ENCODE data around the gene BTBD2.

The BTBD2 gene

GRCh38 chr19:2057484-2058469, 42.3 kb upstream of the BTBD2 start:
- Histone ChIP-seq H3K4me2 (ENCODE audit: low read depth, low read length, poor library complexity, severe bottlenecking) (peak overlapping the region; percentile 65), H3F3A (ENCODE audit: low read depth) (no peaks in the 10 kb centered on the region), H2AFZ (ENCODE audit: low read length) (no peak overlapping the region), H3K4me3 (ENCODE audit: low read length, poor library complexity, severe bottlenecking) (peak overlapping the region; percentile 63), H4K20me1 (ENCODE audit: insufficient read depth, low read length, poor library complexity, severe bottlenecking) (no peaks in the 10 kb centered on the region), H3K79me2 (ENCODE audit: insufficient read depth, low read length) (peaks cover 49% of the 10 kb centered on the region), H3K36me3 (ENCODE audit: insufficient read depth, low read length) (no peaks in the 10 kb centered on the region), H3K4me1 (ENCODE audit: insufficient read depth, low read length, poor library complexity, severe bottlenecking) (peaks cover 55% of the 10 kb centered on the region), H3K9ac (ENCODE audit: low read depth, low read length, poor library complexity, severe bottlenecking) (peak overlapping the region; percentile 68), H3K27me3 (ENCODE audit: insufficient read depth, low read length, poor library complexity, severe bottlenecking) (no peaks in the 10 kb centered on the region), H3K9me3 (ENCODE audit: insufficient read depth, low read depth, low read length) (no peaks in the 10 kb centered on the region), H3K9me2 (replicated peaks; ENCODE audit: low read depth, low read length) (no peaks in the 10 kb centered on the region)
- TF ChIP-seq EZH2phosphoT487 (IDR thresholded peaks at IDR 0.05; ENCODE audit: borderline replicate concordance) (no peak), CTCF (conservative IDR thresholded peaks at IDR 0.05; ENCODE audit: low read length) (no peak)

- no peaks in the 10 kb centered on the region for H3F3A ChIP-seq (ENCODE audit: low read depth)
- H3K9me2 ChIP-seq (replicated peaks; ENCODE audit: low read depth, low read length), result no peaks in the 10 kb centered on the region
- TF ChIP-seq EZH2phosphoT487 (IDR thresholded peaks at IDR 0.05; ENCODE audit: borderline replicate concordance) (no peak), CTCF (conservative IDR thresholded peaks at IDR 0.05; ENCODE audit: low read length) (no peak)
- no peaks in the 10 kb centered on the region for H3K9me3 ChIP-seq (ENCODE audit: insufficient read depth, low read depth, low read length)
- peak overlapping the region; percentile 68 for H3K9ac ChIP-seq (ENCODE audit: low read depth, low read length, poor library complexity, severe bottlenecking)
- no peak overlapping the region for H2AFZ ChIP-seq (ENCODE audit: low read length)
- H3K4me1 ChIP-seq (ENCODE audit: insufficient read depth, low read length, poor library complexity, severe bottlenecking), result peaks cover 57% of the 10 kb centered on the region
- H3K36me3 ChIP-seq (ENCODE audit: insufficient read depth, low read length), result no peaks in the 10 kb centered on the region
- H3K79me2 ChIP-seq (ENCODE audit: insufficient read depth, low read length), result peaks cover 43% of the 10 kb centered on the region
- H3K4me2 ChIP-seq (ENCODE audit: low read depth, low read length, poor library complexity, severe bottlenecking), result peak overlapping the region; percentile 65
- H4K20me1 ChIP-seq (ENCODE audit: insufficient read depth, low read length, poor library complexity, severe bottlenecking), result no peaks in the 10 kb centered on the region
- H3K27me3 ChIP-seq (ENCODE audit: insufficient read depth, low read length, poor library complexity, severe bottlenecking), result no peaks in the 10 kb centered on the region
- H3K4me3 ChIP-seq (ENCODE audit: low read length, poor library complexity, severe bottlenecking), result peak overlapping the region; percentile 63
These were observed 41.3 kb upstream of the BTBD2 start for GRCh38 chr19:2056837-2057192.

GRCh38 chr19:2055931-2056836, 40.7 kb upstream of the BTBD2 start:
- TF ChIP-seq CTCF (conservative IDR thresholded peaks at IDR 0.05; ENCODE audit: low read length), result peak; percentile 18; the same call in 1 of the 2 replicates
- TF ChIP-seq EZH2phosphoT487 (IDR thresholded peaks at IDR 0.05; ENCODE audit: borderline replicate concordance), result no peak
- Histone ChIP-seq H3K4me2 (ENCODE audit: low read depth, low read length, poor library complexity, severe bottlenecking) (peak overlapping the region; percentile 69), H3F3A (ENCODE audit: low read depth) (no peaks in the 10 kb centered on the region), H3K27me3 (ENCODE audit: insufficient read depth, low read length, poor library complexity, severe bottlenecking) (no peaks in the 10 kb centered on the region), H4K20me1 (ENCODE audit: insufficient read depth, low read length, poor library complexity, severe bottlenecking) (no peaks in the 10 kb centered on the region), H3K9me3 (ENCODE audit: insufficient read depth, low read depth, low read length) (no peaks in the 10 kb centered on the region), H3K79me2 (ENCODE audit: insufficient read depth, low read length) (peaks cover 43% of the 10 kb centered on the region), H3K36me3 (ENCODE audit: insufficient read depth, low read length) (no peaks in the 10 kb centered on the region), H3K4me3 (ENCODE audit: low read length, poor library complexity, severe bottlenecking) (peak overlapping the region; percentile 63), H3K4me1 (ENCODE audit: insufficient read depth, low read length, poor library complexity, severe bottlenecking) (peaks cover 61% of the 10 kb centered on the region), H3K9me2 (replicated peaks; ENCODE audit: low read depth, low read length) (no peaks in the 10 kb centered on the region), H2AFZ (ENCODE audit: low read length) (no peak overlapping the region), H3K9ac (ENCODE audit: low read depth, low read length, poor library complexity, severe bottlenecking) (peak overlapping the region; percentile 71)

Measured in Loucy (cell line).